Mesendoderm (in vitro differentiated cells): ENCODE data around the gene NLGN1.
A peak's percentile ranks its signal among the peaks of the same experiment; 100 is the strongest.

ENCODE experiments used
- DNase-seq: peaks from one replicate; pipeline ENCODE4 v3.0.0; 2013
- H2AK5ac ChIP-seq: 2 replicates; pipeline ENCODE4 v1.6.1; 2013; ENCODE audit warnings: low read length, inconsistent platforms
- H2BK120ac ChIP-seq: 2 replicates; pipeline ENCODE4 v1.6.1; 2013; ENCODE audit warnings: low read depth, mild to moderate bottlenecking, low read length, moderate library complexity, mixed read lengths
- H2BK15ac ChIP-seq: replicated peaks from 2 replicates; pipeline ENCODE4 v1.6.1; 2013; ENCODE audit warnings: low read depth, mild to moderate bottlenecking, moderate library complexity
- H2BK5ac ChIP-seq: 2 replicates; pipeline ENCODE4 v1.6.1; 2013; ENCODE audit warnings: low read length, inconsistent platforms
- H3K18ac ChIP-seq: 2 replicates; pipeline ENCODE4 v1.6.1; 2013; ENCODE audit warnings: mild to moderate bottlenecking, low read length, mixed read lengths
- H3K23ac ChIP-seq: one replicate; pipeline ENCODE4 v1.6.1; 2013; ENCODE audit warnings: low read length
- H3K27ac ChIP-seq: 2 replicates; pipeline ENCODE4 v1.5.1; 2013; ENCODE audit warnings: low read depth, mild to moderate bottlenecking, inconsistent platforms, low read length, moderate library complexity
- H3K27me3 ChIP-seq: 2 replicates; pipeline ENCODE4 v1.6.1; 2013; ENCODE audit warnings: low read length, control low read depth, mild to moderate bottlenecking, inconsistent platforms; ENCODE audit not compliant: insufficient read depth, poor library complexity
- H3K36me3 ChIP-seq: 2 replicates; pipeline ENCODE4 v1.6.1; 2013; ENCODE audit warnings: low read length, inconsistent platforms; ENCODE audit not compliant: control insufficient read depth, insufficient read depth
- H3K4ac ChIP-seq: one replicate; pipeline ENCODE4 v1.6.1; 2013; ENCODE audit warnings: low read depth, mild to moderate bottlenecking, low read length, moderate library complexity
- H3K4me1 ChIP-seq: 2 replicates; pipeline ENCODE4 v1.6.1; 2013; ENCODE audit warnings: low read depth, low read length, inconsistent platforms; ENCODE audit not compliant: control insufficient read depth
- H3K4me2 ChIP-seq: 2 replicates; pipeline ENCODE4 v1.6.1; 2013; ENCODE audit warnings: low read length
- H3K4me3 ChIP-seq: 2 replicates; pipeline ENCODE4 v1.5.1; 2013; ENCODE audit warnings: mild to moderate bottlenecking, low read length
- H3K56ac ChIP-seq: one replicate; pipeline ENCODE4 v1.6.1; 2013; ENCODE audit warnings: low read length
- H3K79me1 ChIP-seq: 2 replicates; pipeline ENCODE4 v1.6.1; 2013; ENCODE audit warnings: low read length, inconsistent platforms
- H3K79me2 ChIP-seq: 2 replicates; pipeline ENCODE4 v1.6.1; 2013; ENCODE audit warnings: mild to moderate bottlenecking, low read length; ENCODE audit not compliant: control insufficient read depth, insufficient read depth
- H3K9ac ChIP-seq: 2 replicates; pipeline ENCODE4 v1.6.1; 2013; ENCODE audit warnings: low read length, inconsistent platforms
- H4K5ac ChIP-seq: one replicate; pipeline ENCODE4 v1.6.1; 2013; ENCODE audit warnings: low read length
- H4K8ac ChIP-seq: one replicate; pipeline ENCODE4 v1.6.1; 2013; ENCODE audit warnings: low read depth, mild to moderate bottlenecking, control low read depth, low read length, moderate library complexity
- WGBS: extraction: QIAGEN DNeasy Blood & Tissue Kit; methylation state at CpG from one replicate; pipeline ENCODE4 v1.1.7; 2013; ENCODE audit warnings: low lambda C conversion rate, missing lambda C conversion rate; ENCODE audit not compliant: insufficient coverage; ENCODE audit errors: extremely low coverage; 5-methylcytosine and 5-hydroxymethylcytosine counted together

The NLGN1 gene

DNA sequence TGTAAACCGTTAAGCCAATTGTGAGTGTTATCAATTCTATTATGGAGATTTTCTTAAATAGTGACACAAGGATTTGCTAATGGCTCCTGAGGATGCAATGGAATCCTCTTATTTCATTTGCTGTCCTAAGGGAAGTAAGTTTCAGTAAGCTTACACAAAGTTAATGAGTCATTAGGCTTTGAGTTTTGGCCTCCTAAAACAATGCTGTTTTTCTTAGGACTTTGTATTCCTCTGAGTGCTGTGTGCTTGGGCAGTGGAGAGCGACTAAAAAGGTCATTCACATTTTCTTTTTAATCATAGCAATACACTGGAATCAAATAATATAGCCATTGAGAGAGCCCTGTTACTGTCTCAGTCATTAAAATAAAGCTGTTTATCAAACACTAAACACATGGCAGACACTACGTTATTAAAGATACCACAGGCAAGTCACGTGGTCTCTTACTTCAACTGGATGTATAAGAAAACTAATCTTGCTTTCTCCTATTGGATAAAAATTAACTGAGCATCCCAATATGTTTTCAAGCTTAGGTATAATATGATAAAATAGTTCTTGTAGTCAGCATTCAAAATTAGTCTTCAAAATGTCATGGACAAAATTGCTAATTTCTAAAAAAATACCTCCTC is 290.8 kb downstream of the NLGN1 start:
- no peak overlapping the region for H4K8ac ChIP-seq
- no peak overlapping the region for H3K9ac ChIP-seq
- H3K4me2 ChIP-seq: no peak overlapping the region
- no peaks in the 10 kb centered on the region for H3K79me2 ChIP-seq
- no peak overlapping the region for H3K4ac ChIP-seq
- H3K27ac ChIP-seq: no peak overlapping the region
- H3K56ac ChIP-seq: no peak overlapping the region
- H3K27me3 ChIP-seq: no peaks in the 10 kb centered on the region
- H2BK15ac ChIP-seq: no peak overlapping the region
- no peak overlapping the region for H2BK120ac ChIP-seq
- no peak overlapping the region for H2AK5ac ChIP-seq
- WGBS: no CpG with 5 or more reads among the region's 4 CpGs
- H2BK5ac ChIP-seq: no peak overlapping the region
- H3K79me1 ChIP-seq: no peaks in the 10 kb centered on the region
- H3K4me3 ChIP-seq: no peak overlapping the region
- no peak overlapping the region for H4K5ac ChIP-seq
- peak; percentile 4 for DNase-seq
- no peaks in the 10 kb centered on the region for H3K4me1 ChIP-seq
- H3K36me3 ChIP-seq: no peaks in the 10 kb centered on the region
- no peak overlapping the region for H3K18ac ChIP-seq
- no peak overlapping the region for H3K23ac ChIP-seq

DNA sequence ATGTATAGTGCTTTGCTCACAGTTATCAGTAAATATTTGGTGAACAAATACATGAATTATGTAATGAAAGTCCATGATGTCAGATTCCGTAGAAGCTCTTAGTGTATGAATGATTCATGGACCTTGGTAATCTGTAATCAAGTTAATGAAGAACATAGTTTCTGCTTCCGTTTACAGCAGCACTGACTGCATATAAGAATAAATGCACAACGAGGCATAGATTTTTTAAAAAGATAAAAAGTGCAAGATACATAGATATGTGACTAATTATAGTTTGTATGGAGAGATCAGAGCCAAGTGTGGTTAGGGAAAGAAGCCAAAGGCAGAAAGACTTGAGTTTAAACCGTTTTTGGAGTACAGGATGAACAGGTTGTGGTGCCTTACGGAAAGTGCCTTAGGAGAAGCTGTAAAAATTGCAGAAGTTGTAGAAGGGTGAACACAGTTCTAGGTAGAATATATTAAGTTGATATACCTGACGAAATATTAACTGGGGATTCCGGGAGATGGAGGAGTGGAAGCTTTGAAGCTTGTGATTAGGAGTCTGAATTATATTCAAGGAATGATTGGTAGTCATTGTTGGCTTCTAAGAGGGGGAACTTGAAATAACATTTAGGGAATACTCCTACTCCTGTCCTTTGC is 293.1 kb downstream of the NLGN1 start:
- H3K27me3 ChIP-seq: no peaks in the 10 kb centered on the region
- DNase-seq: no peak
- H3K56ac ChIP-seq: no peak overlapping the region
- no peaks in the 10 kb centered on the region for H3K4me1 ChIP-seq
- no peaks in the 10 kb centered on the region for H3K36me3 ChIP-seq
- H2BK120ac ChIP-seq: no peak overlapping the region
- no peak overlapping the region for H3K23ac ChIP-seq
- H3K4me3 ChIP-seq: no peak overlapping the region
- no peak overlapping the region for H2BK15ac ChIP-seq
- no peak overlapping the region for H2BK5ac ChIP-seq
- H4K5ac ChIP-seq: no peak overlapping the region
- WGBS: no CpG with 5 or more reads among the region's 7 CpGs
- no peak overlapping the region for H2AK5ac ChIP-seq
- no peak overlapping the region for H3K4ac ChIP-seq
- no peak overlapping the region for H3K27ac ChIP-seq
- H3K4me2 ChIP-seq: no peak overlapping the region
- H3K9ac ChIP-seq: no peak overlapping the region
- no peak overlapping the region for H4K8ac ChIP-seq
- no peaks in the 10 kb centered on the region for H3K79me1 ChIP-seq
- H3K18ac ChIP-seq: no peak overlapping the region
- no peaks in the 10 kb centered on the region for H3K79me2 ChIP-seq

DNA sequence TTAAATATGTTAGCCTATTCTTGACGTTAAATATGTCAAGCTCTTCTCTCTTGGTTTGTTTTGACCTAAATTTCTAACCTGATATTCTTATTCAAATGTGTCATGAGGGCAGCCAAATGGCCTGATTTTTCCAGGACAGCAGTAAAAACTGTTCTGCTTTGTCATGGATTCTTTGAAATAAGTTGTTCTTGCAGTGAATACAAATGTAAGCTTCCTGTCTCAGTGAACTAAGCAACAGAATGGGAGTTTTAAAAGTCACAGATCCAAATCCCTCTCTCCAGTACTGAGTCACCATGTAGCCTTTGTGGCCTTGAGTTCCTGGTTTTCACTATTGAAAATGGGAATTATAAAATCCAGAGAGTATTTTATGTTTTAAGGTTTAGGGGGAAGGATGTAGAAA is 301.8 kb downstream of the NLGN1 start:
- H2AK5ac ChIP-seq: no peak overlapping the region
- H3K79me2 ChIP-seq: no peaks in the 10 kb centered on the region
- no peak overlapping the region for H3K4ac ChIP-seq
- H3K27ac ChIP-seq: no peak overlapping the region
- no peaks in the 10 kb centered on the region for H3K36me3 ChIP-seq
- no peak overlapping the region for H3K56ac ChIP-seq
- H2BK120ac ChIP-seq: no peak overlapping the region
- no peak for DNase-seq
- no peaks in the 10 kb centered on the region for H3K4me1 ChIP-seq
- no CpG with 5 or more reads among the region's 1 CpG for WGBS
- no peaks in the 10 kb centered on the region for H3K79me1 ChIP-seq
- no peak overlapping the region for H3K4me3 ChIP-seq
- no peak overlapping the region for H4K8ac ChIP-seq
- no peak overlapping the region for H3K4me2 ChIP-seq
- H4K5ac ChIP-seq: no peak overlapping the region
- H2BK15ac ChIP-seq: no peak overlapping the region
- H3K9ac ChIP-seq: no peak overlapping the region
- no peak overlapping the region for H3K23ac ChIP-seq
- H3K27me3 ChIP-seq: no peaks in the 10 kb centered on the region
- no peak overlapping the region for H3K18ac ChIP-seq
- H2BK5ac ChIP-seq: no peak overlapping the region

DNA sequence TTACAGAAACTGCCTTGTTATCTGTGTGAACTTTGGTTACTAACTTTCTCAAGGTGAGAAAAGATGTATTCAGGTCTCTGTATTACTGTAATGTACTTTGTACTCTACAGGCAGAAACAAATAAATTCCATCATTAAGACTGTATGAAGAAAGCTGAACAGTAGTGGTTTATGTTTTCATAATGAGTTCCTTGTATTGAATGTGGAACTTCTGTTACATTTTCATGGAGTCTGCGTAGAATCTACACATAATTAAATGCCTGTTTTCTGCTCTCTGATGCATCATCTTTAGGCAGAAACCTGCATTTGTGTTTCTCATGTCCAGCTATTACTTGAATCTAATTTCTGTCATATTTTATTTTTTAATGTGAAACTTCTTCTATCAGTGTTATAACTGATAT is 302.8 kb downstream of the NLGN1 start:
- no peaks in the 10 kb centered on the region for H3K4me1 ChIP-seq
- no peak overlapping the region for H3K27ac ChIP-seq
- no peak overlapping the region for H4K8ac ChIP-seq
- H2BK5ac ChIP-seq: no peak overlapping the region
- H3K4me3 ChIP-seq: no peak overlapping the region
- H3K23ac ChIP-seq: no peak overlapping the region
- H3K79me1 ChIP-seq: no peaks in the 10 kb centered on the region
- no peaks in the 10 kb centered on the region for H3K36me3 ChIP-seq
- DNase-seq: no peak
- no peak overlapping the region for H2BK120ac ChIP-seq
- H3K4me2 ChIP-seq: no peak overlapping the region
- WGBS: no CpG with 5 or more reads among the region's 1 CpG
- no peak overlapping the region for H3K56ac ChIP-seq
- H3K9ac ChIP-seq: no peak overlapping the region
- H2AK5ac ChIP-seq: no peak overlapping the region
- no peak overlapping the region for H3K4ac ChIP-seq
- H2BK15ac ChIP-seq: no peak overlapping the region
- no peaks in the 10 kb centered on the region for H3K79me2 ChIP-seq
- no peaks in the 10 kb centered on the region for H3K27me3 ChIP-seq
- no peak overlapping the region for H4K5ac ChIP-seq
- H3K18ac ChIP-seq: no peak overlapping the region

DNA sequence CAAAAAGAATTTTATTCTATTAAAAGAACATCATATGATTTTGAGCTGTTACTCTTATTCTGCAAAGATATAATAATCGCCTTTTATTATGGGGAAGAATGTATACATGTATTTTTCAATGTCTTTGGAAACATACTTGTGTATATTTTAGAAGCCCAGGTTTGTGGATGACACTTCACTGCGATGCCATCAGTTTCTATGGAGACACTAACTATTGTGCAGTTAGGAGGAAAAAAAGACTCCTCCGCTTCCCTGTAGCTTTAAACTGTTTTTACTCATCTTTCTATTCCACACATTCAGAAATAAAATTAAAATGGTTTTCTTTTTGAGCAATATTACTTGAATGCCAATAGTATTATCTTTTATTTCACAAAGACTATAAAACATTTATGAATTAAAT is 305.0 kb downstream of the NLGN1 start:
- Histone ChIP-seq H4K5ac (no peak overlapping the region), H3K27me3 (no peaks in the 10 kb centered on the region), H2BK5ac (no peak overlapping the region), H3K4me3 (no peak overlapping the region), H3K4me2 (no peak overlapping the region), H2BK15ac (no peak overlapping the region), H3K36me3 (no peaks in the 10 kb centered on the region), H3K79me2 (no peaks in the 10 kb centered on the region), H3K18ac (no peak overlapping the region), H3K23ac (no peak overlapping the region), H3K4ac (no peak overlapping the region), H4K8ac (no peak overlapping the region), H3K9ac (no peak overlapping the region), H3K56ac (no peak overlapping the region), H3K79me1 (no peaks in the 10 kb centered on the region), H3K4me1 (no peaks in the 10 kb centered on the region), H3K27ac (no peak overlapping the region), H2BK120ac (no peak overlapping the region), H2AK5ac (no peak overlapping the region)
- WGBS: no CpG with 5 or more reads among the region's 3 CpGs
- DNase-seq: no peak

DNA sequence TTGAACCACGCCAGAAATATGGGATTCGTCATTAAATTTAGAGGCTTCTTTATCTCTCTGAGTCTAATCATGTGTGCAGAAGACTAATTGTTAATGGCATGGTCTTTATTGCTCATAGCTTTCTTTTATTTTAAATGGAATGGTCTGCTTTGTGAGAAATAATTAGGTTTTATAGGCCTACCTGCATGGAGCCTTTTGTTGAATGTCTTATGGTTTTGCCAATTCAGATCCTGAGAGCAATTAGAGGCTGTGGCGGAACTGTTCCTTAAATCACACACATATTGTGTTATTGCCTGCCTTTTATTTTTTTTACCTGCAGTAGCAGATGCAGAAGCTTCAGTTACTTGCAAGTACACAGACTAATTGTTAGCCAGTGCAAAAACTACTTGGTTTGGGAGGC is 306.2 kb downstream of the NLGN1 start:
- H3K4me3 ChIP-seq: no peak overlapping the region
- no peak overlapping the region for H2BK120ac ChIP-seq
- H2BK15ac ChIP-seq: no peak overlapping the region
- H3K9ac ChIP-seq: no peak overlapping the region
- H3K79me1 ChIP-seq: no peaks in the 10 kb centered on the region
- no peak overlapping the region for H3K27ac ChIP-seq
- H2AK5ac ChIP-seq: no peak overlapping the region
- H3K4me2 ChIP-seq: no peak overlapping the region
- no peak overlapping the region for H4K5ac ChIP-seq
- no peaks in the 10 kb centered on the region for H3K79me2 ChIP-seq
- no peak overlapping the region for H3K23ac ChIP-seq
- no peak for DNase-seq
- H3K4me1 ChIP-seq: no peaks in the 10 kb centered on the region
- H4K8ac ChIP-seq: no peak overlapping the region
- no CpG with 5 or more reads among the region's 3 CpGs for WGBS
- no peak overlapping the region for H3K18ac ChIP-seq
- no peaks in the 10 kb centered on the region for H3K36me3 ChIP-seq
- no peaks in the 10 kb centered on the region for H3K27me3 ChIP-seq
- no peak overlapping the region for H3K4ac ChIP-seq
- H2BK5ac ChIP-seq: no peak overlapping the region
- H3K56ac ChIP-seq: no peak overlapping the region
